HepG2 (cell line): ENCODE data around the gene CCL27. TPM values are rescaled to one million over a fixed set of nuclear protein-coding genes. Genes with fewer than 3 reads are reported as not detected.

Experiments used
- FLYWCH1 ChIP-seq: sonication (generic); formaldehyde crosslinking; IDR thresholded peaks from 2 replicates; pipeline ENCODE4 v1.8.1; 2023; ENCODE audit warnings: mild to moderate bottlenecking, missing genetic modification reagents
- GTF2F1 ChIP-seq: fragments of 150-350 bp; IDR thresholded peaks from 2 replicates; pipeline ENCODE4 v1.6.1; 2014; ENCODE audit warnings: low read length
- HHEX ChIP-seq: IDR thresholded peaks from 2 replicates; pipeline ENCODE4 v1.6.1; 2016; ENCODE audit warnings: control low read depth
- HMG20A ChIP-seq: IDR thresholded peaks from 2 replicates; pipeline ENCODE4 v1.6.1; 2016; ENCODE audit warnings: borderline replicate concordance
- HOXA5 ChIP-seq: sonication (generic); formaldehyde crosslinking; IDR thresholded peaks from 2 replicates; pipeline ENCODE4 v1.4.0; 2020; ENCODE audit warnings: missing genetic modification reagents
- KMT2A ChIP-seq: sonication (generic); formaldehyde crosslinking; IDR thresholded peaks from 2 replicates; pipeline ENCODE4 v1.4.0; 2020; ENCODE audit warnings: missing genetic modification reagents
- PHF20 ChIP-seq: sonication (generic); formaldehyde crosslinking; IDR thresholded peaks from 2 replicates; pipeline ENCODE4 v1.5.0; 2020; ENCODE audit warnings: mild to moderate bottlenecking, missing genetic modification reagents
- ZBTB1 ChIP-seq: sonication (generic); formaldehyde crosslinking; IDR thresholded peaks from 2 replicates; pipeline ENCODE4 v1.4.0; 2020; ENCODE audit warnings: missing genetic modification reagents, borderline replicate concordance
- ZBTB42 ChIP-seq: sonication (generic); formaldehyde crosslinking; IDR thresholded peaks from 2 replicates; pipeline ENCODE4 v1.5.0; 2020; ENCODE audit warnings: mild to moderate bottlenecking, missing genetic modification reagents
- ZNF230 ChIP-seq: sonication (generic); formaldehyde crosslinking; IDR thresholded peaks from 2 replicates; pipeline ENCODE4 v1.4.0; 2020; ENCODE audit warnings: mild to moderate bottlenecking, missing genetic modification reagents
- ZNF547 ChIP-seq: sonication (generic); formaldehyde crosslinking; IDR thresholded peaks from 2 replicates; pipeline ENCODE4 v1.5.1; 2020; ENCODE audit warnings: mild to moderate bottlenecking, missing genetic modification reagents
- ZNF577 ChIP-seq: sonication (generic); formaldehyde crosslinking; IDR thresholded peaks from 2 replicates; pipeline ENCODE4 v1.4.0; 2020; ENCODE audit warnings: mild to moderate bottlenecking, low read depth, missing genetic modification reagents, borderline replicate concordance
- ZNF746 ChIP-seq: sonication (generic); formaldehyde crosslinking; IDR thresholded peaks from 2 replicates; pipeline ENCODE4 v1.8.0; 2022; ENCODE audit warnings: mild to moderate bottlenecking, missing genetic modification reagents
- ZNF839 ChIP-seq: sonication (generic); formaldehyde crosslinking; IDR thresholded peaks from 2 replicates; pipeline ENCODE4 v1.4.0; 2020; ENCODE audit warnings: missing genetic modification reagents, mild to moderate bottlenecking, borderline replicate concordance
- ZNF883 ChIP-seq: sonication (generic); formaldehyde crosslinking; IDR thresholded peaks from 2 replicates; pipeline ENCODE4 v1.5.1; 2020; ENCODE audit warnings: mild to moderate bottlenecking, missing genetic modification reagents; ENCODE audit errors: not compliant biosample characterization
- ZSCAN20 ChIP-seq: sonication (generic); formaldehyde crosslinking; IDR thresholded peaks from 2 replicates; pipeline ENCODE4 v1.4.0; 2020; ENCODE audit warnings: missing genetic modification reagents, mild to moderate bottlenecking, borderline replicate concordance
- polyA plus RNA-seq, 8 experiments: library from polyadenylated mRNA; depleted of rRNA in 3 of 8; stranded (reverse) in 7 of 8; unstranded in 1 of 8; fragments of >200 nt; fragmentation: Illumina TruSeq in 4 of 8; extraction: Trizol in 4 of 8; gene quantifications; 2 replicates each; pipeline versions ENCODE4 v1.2.1 to v1.2.3, GENCODE V29; 2011 to 2016; ENCODE audit warnings: low read depth in 4 of 8, missing spikeins in 1 of 8, mixed read lengths in 1 of 8; ENCODE audit not compliant: insufficient read depth in 1 of 8
- total RNA-seq, 5 experiments: library from RNA; depleted of rRNA; stranded (reverse); fragments of >200 nt; fragmentation: Illumina TruSeq; extraction: Trizol; gene quantifications; 2 replicates each; pipeline ENCODE4 v1.2.3, GENCODE V29; 2016; ENCODE audit warnings: low read depth in 1 of 5
- TF ChIP-seq, protein P1 (sequence below), 2 experiments: IDR thresholded peaks; 2 replicates each; pipeline ENCODE4 v1.6.1; 2011 to 2012; ENCODE audit warnings: low read length in 2 of 2, borderline replicate concordance in 1 of 2, low read depth in 1 of 2, mild to moderate bottlenecking in 1 of 2, moderate library complexity in 1 of 2
- TF ChIP-seq, protein P2 (sequence below): sonication (generic); formaldehyde crosslinking; IDR thresholded peaks from 2 replicates; pipeline ENCODE4 v1.5.0; 2020; ENCODE audit warnings: missing genetic modification reagents
- TF ChIP-seq, protein P3 (sequence below): IDR thresholded peaks from 2 replicates; pipeline ENCODE4 v1.6.1; 2016; ENCODE audit warnings: missing compliant biosample characterization, missing genetic modification reagents, borderline replicate concordance
- TF ChIP-seq, protein P4 (sequence below): sonication (generic); formaldehyde crosslinking; IDR thresholded peaks from 2 replicates; pipeline ENCODE4 v1.5.1; 2020; ENCODE audit warnings: missing genetic modification reagents, mild to moderate bottlenecking, borderline replicate concordance
- TF ChIP-seq, protein P5 (sequence below): sonication (generic); formaldehyde crosslinking; IDR thresholded peaks from 2 replicates; pipeline ENCODE4 v1.4.0; 2020; ENCODE audit warnings: missing genetic modification reagents

Gene CCL27
- total and polyA plus RNA-seq, 2 of the 13 experiments (the other 11 are each of a cell fraction or from before 2014, with no cell fraction given) = not detected

DNA sequence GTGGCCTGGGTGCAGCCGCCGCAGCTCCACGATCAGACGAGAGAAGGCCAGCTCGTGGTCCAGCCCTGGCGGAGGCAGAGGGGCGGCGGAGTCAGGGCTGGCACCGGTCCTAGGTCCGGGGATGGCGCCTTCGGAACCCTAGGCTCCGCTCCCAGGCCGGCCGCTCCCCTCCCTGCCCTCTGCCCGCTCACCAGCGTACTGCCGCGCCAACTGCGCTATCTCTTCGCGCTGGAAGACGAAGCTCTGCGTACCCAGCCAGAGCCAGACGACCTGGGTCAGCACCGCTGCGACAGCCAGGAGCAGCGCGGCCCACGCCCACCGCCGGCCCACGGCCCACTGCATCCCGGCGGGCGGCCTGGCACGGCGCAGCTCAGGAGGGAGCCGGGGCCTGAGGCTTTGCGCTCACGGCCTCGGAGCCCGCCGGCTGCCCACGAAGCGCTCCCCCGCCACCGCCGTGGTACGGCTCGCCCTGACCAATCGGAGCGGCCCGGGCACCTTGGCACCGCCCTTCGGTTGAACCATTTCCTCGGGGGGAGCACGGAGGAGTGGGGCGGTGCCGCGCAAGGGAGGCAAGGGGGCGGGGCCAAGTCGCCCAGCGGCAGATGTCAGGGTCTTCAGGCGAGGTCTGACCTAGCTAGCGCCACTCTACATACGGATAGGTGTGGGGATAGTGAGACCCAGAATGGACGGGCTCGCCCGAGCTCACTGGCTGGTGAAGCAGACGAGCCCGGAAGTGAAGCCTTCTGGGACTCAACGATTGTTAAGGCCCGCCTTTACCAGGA is 24.9 kb downstream of the CCL27 start, which contains the start of gene SIGMAR1 (continued):
- TF ChIP-seq ZNF746 (CRISPR knock-in tag) (no peak; the same call in 1 of the 2 replicates), ZNF839 (CRISPR knock-in tag) (0 out of 2 replicates have a peak, but pooled peaks have one; percentile 58), KMT2A (no peak; the same call in 1 of the 2 replicates), HOXA5 (CRISPR knock-in tag) (peak; percentile 35), ZNF577 (CRISPR knock-in tag) (no peak), ZNF230 (CRISPR knock-in tag) (no peak), ZNF547 (CRISPR knock-in tag) (peak; percentile 99), ZSCAN20 (CRISPR knock-in tag) (no peak), GTF2F1 (no peak), FLYWCH1 (no peak), ZBTB42 (CRISPR knock-in tag) (peak; percentile 90), HHEX (CRISPR knock-in tag) (no peak), ZBTB1 (CRISPR knock-in tag) (no peak), PHF20 (CRISPR knock-in tag) (peak; percentile 67), HMG20A (CRISPR knock-in tag) (no peak), ZNF883 (CRISPR knock-in tag) (no peak)
- TF ChIP-seq, protein P1, sequence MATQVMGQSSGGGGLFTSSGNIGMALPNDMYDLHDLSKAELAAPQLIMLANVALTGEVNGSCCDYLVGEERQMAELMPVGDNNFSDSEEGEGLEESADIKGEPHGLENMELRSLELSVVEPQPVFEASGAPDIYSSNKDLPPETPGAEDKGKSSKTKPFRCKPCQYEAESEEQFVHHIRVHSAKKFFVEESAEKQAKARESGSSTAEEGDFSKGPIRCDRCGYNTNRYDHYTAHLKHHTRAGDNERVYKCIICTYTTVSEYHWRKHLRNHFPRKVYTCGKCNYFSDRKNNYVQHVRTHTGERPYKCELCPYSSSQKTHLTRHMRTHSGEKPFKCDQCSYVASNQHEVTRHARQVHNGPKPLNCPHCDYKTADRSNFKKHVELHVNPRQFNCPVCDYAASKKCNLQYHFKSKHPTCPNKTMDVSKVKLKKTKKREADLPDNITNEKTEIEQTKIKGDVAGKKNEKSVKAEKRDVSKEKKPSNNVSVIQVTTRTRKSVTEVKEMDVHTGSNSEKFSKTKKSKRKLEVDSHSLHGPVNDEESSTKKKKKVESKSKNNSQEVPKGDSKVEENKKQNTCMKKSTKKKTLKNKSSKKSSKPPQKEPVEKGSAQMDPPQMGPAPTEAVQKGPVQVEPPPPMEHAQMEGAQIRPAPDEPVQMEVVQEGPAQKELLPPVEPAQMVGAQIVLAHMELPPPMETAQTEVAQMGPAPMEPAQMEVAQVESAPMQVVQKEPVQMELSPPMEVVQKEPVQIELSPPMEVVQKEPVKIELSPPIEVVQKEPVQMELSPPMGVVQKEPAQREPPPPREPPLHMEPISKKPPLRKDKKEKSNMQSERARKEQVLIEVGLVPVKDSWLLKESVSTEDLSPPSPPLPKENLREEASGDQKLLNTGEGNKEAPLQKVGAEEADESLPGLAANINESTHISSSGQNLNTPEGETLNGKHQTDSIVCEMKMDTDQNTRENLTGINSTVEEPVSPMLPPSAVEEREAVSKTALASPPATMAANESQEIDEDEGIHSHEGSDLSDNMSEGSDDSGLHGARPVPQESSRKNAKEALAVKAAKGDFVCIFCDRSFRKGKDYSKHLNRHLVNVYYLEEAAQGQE (IDR thresholded peaks at IDR 0.05; ENCODE audit: borderline replicate concordance in 1 of 2, low read depth in 1 of 2, low read length in 2 of 2) = no peak
- TF ChIP-seq, protein P2, sequence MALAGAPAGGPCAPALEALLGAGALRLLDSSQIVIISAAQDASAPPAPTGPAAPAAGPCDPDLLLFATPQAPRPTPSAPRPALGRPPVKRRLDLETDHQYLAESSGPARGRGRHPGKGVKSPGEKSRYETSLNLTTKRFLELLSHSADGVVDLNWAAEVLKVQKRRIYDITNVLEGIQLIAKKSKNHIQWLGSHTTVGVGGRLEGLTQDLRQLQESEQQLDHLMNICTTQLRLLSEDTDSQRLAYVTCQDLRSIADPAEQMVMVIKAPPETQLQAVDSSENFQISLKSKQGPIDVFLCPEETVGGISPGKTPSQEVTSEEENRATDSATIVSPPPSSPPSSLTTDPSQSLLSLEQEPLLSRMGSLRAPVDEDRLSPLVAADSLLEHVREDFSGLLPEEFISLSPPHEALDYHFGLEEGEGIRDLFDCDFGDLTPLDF = no peak
- TF ChIP-seq, protein P3, sequence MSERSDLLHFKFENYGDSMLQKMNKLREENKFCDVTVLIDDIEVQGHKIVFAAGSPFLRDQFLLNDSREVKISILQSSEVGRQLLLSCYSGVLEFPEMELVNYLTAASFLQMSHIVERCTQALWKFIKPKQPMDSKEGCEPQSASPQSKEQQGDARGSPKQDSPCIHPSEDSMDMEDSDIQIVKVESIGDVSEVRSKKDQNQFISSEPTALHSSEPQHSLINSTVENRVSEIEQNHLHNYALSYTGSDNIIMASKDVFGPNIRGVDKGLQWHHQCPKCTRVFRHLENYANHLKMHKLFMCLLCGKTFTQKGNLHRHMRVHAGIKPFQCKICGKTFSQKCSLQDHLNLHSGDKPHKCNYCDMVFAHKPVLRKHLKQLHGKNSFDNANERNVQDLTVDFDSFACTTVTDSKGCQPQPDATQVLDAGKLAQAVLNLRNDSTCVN = no peak
- TF ChIP-seq, protein P4, sequence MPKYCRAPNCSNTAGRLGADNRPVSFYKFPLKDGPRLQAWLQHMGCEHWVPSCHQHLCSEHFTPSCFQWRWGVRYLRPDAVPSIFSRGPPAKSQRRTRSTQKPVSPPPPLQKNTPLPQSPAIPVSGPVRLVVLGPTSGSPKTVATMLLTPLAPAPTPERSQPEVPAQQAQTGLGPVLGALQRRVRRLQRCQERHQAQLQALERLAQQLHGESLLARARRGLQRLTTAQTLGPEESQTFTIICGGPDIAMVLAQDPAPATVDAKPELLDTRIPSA (CRISPR knock-in tag) = peak; percentile 91; the same call in 1 of the 2 replicates
- TF ChIP-seq, protein P5, sequence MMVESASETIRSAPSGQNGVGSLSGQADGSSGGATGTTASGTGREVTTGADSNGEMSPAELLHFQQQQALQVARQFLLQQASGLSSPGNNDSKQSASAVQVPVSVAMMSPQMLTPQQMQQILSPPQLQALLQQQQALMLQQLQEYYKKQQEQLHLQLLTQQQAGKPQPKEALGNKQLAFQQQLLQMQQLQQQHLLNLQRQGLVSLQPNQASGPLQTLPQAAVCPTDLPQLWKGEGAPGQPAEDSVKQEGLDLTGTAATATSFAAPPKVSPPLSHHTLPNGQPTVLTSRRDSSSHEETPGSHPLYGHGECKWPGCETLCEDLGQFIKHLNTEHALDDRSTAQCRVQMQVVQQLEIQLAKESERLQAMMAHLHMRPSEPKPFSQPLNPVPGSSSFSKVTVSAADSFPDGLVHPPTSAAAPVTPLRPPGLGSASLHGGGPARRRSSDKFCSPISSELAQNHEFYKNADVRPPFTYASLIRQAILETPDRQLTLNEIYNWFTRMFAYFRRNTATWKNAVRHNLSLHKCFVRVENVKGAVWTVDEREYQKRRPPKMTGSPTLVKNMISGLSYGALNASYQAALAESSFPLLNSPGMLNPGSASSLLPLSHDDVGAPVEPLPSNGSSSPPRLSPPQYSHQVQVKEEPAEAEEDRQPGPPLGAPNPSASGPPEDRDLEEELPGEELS = peak; percentile 33; the same call in 1 of the 2 replicates
